ENCODE measurements around the gene STRA8. TPM values are rescaled to one million over a fixed set of nuclear protein-coding genes. Genes with fewer than 3 reads are reported as not detected.

Gene STRA8
- total RNA-seq, 1 experiment from 2014 or later = not detected

DNA sequence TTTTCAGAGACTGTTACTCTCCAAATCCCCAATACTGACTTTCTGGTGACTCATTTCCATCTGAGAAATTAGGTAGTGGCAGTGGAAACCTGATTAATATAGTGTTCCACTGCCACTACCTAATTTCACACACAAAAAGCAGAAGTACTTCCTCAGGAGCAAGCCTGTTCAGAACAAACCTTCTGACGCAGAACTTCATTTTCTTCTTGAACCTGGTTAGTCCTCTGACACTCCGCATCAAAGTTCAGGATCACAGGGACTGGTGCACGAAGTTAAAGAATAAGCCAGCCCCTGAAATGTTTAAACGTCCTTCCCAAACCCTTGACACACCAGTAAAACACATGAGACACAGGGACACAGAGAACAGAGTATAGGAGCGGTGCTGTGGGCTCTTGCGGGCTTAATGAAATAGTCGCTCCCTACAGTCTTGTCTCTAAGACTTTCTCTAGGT lies 26.7 kb upstream of the STRA8 start:
- POLR2A ChIA-PET = interaction anchor here (0.7 kb wide), 2 partner anchors 16 to 228 kb away, joined by 3 to 4 read pairs; no protein-coding TSS in a partner anchor
- H3K9me3 ChIP-seq (ENCODE audit: control insufficient read depth, insufficient read depth, low read depth, low read length) = no peaks in the 10 kb centered on the region
- in situ Hi-C loops (cut with HindIII; ENCODE audit: low pct_unique_long_range_greater_than_20kb, low sequenced_read_pairs) = no loop called here
- H3K27ac ChIP-seq (ENCODE audit: low read length) = no peak overlapping the region
- H3K36me3 ChIP-seq (ENCODE audit: control insufficient read depth, insufficient read depth, low read length) = no peaks in the 10 kb centered on the region
- TF ChIP-seq, protein P1, sequence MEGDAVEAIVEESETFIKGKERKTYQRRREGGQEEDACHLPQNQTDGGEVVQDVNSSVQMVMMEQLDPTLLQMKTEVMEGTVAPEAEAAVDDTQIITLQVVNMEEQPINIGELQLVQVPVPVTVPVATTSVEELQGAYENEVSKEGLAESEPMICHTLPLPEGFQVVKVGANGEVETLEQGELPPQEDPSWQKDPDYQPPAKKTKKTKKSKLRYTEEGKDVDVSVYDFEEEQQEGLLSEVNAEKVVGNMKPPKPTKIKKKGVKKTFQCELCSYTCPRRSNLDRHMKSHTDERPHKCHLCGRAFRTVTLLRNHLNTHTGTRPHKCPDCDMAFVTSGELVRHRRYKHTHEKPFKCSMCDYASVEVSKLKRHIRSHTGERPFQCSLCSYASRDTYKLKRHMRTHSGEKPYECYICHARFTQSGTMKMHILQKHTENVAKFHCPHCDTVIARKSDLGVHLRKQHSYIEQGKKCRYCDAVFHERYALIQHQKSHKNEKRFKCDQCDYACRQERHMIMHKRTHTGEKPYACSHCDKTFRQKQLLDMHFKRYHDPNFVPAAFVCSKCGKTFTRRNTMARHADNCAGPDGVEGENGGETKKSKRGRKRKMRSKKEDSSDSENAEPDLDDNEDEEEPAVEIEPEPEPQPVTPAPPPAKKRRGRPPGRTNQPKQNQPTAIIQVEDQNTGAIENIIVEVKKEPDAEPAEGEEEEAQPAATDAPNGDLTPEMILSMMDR (IDR thresholded peaks at IDR 0.05) = no peak
- no peak for TF ChIP-seq TCF7L2 (IDR thresholded peaks at IDR 0.05; ENCODE audit: low read depth, low read length)
- no peak for TF ChIP-seq POLR2AphosphoS5 (IDR thresholded peaks at IDR 0.05; ENCODE audit: low read depth, low read length)
- no peak for TF ChIP-seq REST (IDR thresholded peaks at IDR 0.05; ENCODE audit: insufficient read depth in 1 of 2, low read depth in 2 of 2, low read length in 1 of 2)
- no peak for TF ChIP-seq SIN3A (IDR thresholded peaks at IDR 0.05; ENCODE audit: borderline replicate concordance, insufficient read depth, low read depth, low read length)
- H3K27me3 ChIP-seq (ENCODE audit: control insufficient read depth, insufficient read depth, low read length) = no peaks in the 10 kb centered on the region
- CTCF ChIA-PET = no interaction called here
- H3K4me1 ChIP-seq (ENCODE audit: control insufficient read depth, insufficient read depth, low read length) = peaks cover 4% of the 10 kb centered on the region
- no peak overlapping the region for H3K4me3 ChIP-seq (ENCODE audit: low read depth in 2 of 2, low read length in 2 of 2)
- no peak for ATAC-seq
- intact Hi-C loops (cut with micrococcal nuclease; ENCODE audit: unreplicated experiment) = no loop called here
- BruUV-seq (replicated peaks) = no TSS peak
- DNase-seq (ENCODE audit: low read depth, low spot score) = no peak

GRCh38 chr7:135207406-135208101 lies 26.1 kb upstream of the STRA8 start:
- ATAC-seq (no peak), DNase-seq (ENCODE audit: low read depth, low spot score) (no peak)
- Histone ChIP-seq H3K36me3 (ENCODE audit: control insufficient read depth, insufficient read depth, low read length) (no peaks in the 10 kb centered on the region), H3K4me3 (ENCODE audit: low read depth in 2 of 2, low read length in 2 of 2) (no peak overlapping the region), H3K27me3 (ENCODE audit: control insufficient read depth, insufficient read depth, low read length) (no peaks in the 10 kb centered on the region), H3K27ac (ENCODE audit: low read length) (no peak overlapping the region), H3K4me1 (ENCODE audit: control insufficient read depth, insufficient read depth, low read length) (peaks cover 4% of the 10 kb centered on the region), H3K9me3 (ENCODE audit: control insufficient read depth, insufficient read depth, low read depth, low read length) (no peaks in the 10 kb centered on the region)
- BruUV-seq (replicated peaks) = no TSS peak
- TF ChIP-seq SIN3A (IDR thresholded peaks at IDR 0.05; ENCODE audit: borderline replicate concordance, insufficient read depth, low read depth, low read length) = no peak
- no peak for TF ChIP-seq REST (IDR thresholded peaks at IDR 0.05; ENCODE audit: insufficient read depth in 1 of 2, low read depth in 2 of 2, low read length in 1 of 2)
- no peak for TF ChIP-seq TCF7L2 (IDR thresholded peaks at IDR 0.05; ENCODE audit: low read depth, low read length)
- no peak for TF ChIP-seq POLR2AphosphoS5 (IDR thresholded peaks at IDR 0.05; ENCODE audit: low read depth, low read length)
- TF ChIP-seq, protein P1 (IDR thresholded peaks at IDR 0.05) = no peak
- ChIA-PET POLR2A (no interaction called here), CTCF (no interaction called here)
- in situ Hi-C loops (cut with HindIII; ENCODE audit: low pct_unique_long_range_greater_than_20kb, low sequenced_read_pairs) = no loop called here
- intact Hi-C loops (cut with micrococcal nuclease; ENCODE audit: unreplicated experiment) = no loop called here
